Heart left ventricle (tissue), 13 donors: ENCODE measurements around the gene RGS16.

Experiments
- POLR2A ChIP-seq, 2 donors: fragments of 450-650 bp; IDR thresholded peaks; one replicate each; pipeline ENCODE4 v1.6.1; 2017; ENCODE audit warnings: antibody characterized with exemption in 2 of 2, mild to moderate bottlenecking in 2 of 2, moderate library complexity in 2 of 2
- TF ChIP-seq, protein P1 (sequence below), 12 donors: fragments of 200-600 bp; sonication (generic) in 4 of 12; IDR thresholded peaks; one replicate each; pipeline versions ENCODE4 v1.5.0 to v1.8.0; 2018 to 2022; ENCODE audit warnings: antibody characterized with exemption in 12 of 12, mild to moderate bottlenecking in 5 of 12
- donor health status: ischemic (EF 13 %, LVEDD 7.1; RV severe dilation, severe dysfunction).
- donor health status: DM: no; HTN: yes; CAD: no.
- donor health status: DM: no; HTN: no; CAD: no.
- donor health status: ischemic (EF 25% LVEDD 6.9; RV normal size, moderate dysfunction).
- donor health status: ischemic (EF 25% LVEDD 5.7; RV mildly dilated, moderate dysfunction).
- donor health status: ischemic (EF 35%, LVEDD 5.7; RV mildly dilated, moderate dysfunction).
- donor health status: nonischemic (EF 11% LVEDD 7.7; RV severe dilation, severe dysfunction).
- donor health status: DM: yes; HTN: yes; CAD: no.
- donor health status: PGD.
- donor health status: ischemic (EF 29% LVEDD 5.4; RV normal size, mild dysfunction).
- donor health status: nonischemic (EF 23%, LVEDD 6.1; RV moderate dilation, normal function).

DNA sequence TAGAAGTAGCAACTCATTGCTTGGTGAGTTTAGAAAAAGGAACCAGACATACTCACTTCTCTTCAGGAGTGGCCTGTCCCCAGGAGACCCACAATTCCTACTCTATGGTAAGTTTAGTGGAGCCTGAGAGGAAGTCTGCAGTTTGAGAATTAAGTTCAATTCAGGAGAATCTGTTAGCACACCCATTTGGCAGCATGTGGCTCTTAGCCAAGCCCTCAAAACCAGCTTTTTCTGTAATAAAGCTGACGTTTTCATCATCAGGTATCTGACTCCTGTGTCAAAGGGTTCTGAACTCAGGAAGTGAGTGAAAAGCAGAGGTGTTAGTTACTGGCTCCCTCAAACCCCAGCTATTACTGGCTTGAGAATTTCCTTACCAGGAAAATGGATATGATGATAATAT lies 20.4 kb upstream of the RGS16 start:
- TF ChIP-seq POLR2A (IDR thresholded peaks at IDR 0.05), result no peak
- TF ChIP-seq, protein P1, sequence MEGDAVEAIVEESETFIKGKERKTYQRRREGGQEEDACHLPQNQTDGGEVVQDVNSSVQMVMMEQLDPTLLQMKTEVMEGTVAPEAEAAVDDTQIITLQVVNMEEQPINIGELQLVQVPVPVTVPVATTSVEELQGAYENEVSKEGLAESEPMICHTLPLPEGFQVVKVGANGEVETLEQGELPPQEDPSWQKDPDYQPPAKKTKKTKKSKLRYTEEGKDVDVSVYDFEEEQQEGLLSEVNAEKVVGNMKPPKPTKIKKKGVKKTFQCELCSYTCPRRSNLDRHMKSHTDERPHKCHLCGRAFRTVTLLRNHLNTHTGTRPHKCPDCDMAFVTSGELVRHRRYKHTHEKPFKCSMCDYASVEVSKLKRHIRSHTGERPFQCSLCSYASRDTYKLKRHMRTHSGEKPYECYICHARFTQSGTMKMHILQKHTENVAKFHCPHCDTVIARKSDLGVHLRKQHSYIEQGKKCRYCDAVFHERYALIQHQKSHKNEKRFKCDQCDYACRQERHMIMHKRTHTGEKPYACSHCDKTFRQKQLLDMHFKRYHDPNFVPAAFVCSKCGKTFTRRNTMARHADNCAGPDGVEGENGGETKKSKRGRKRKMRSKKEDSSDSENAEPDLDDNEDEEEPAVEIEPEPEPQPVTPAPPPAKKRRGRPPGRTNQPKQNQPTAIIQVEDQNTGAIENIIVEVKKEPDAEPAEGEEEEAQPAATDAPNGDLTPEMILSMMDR (IDR thresholded peaks at IDR 0.05), result no peak
